HPDE6-E6E7 (cell line): ENCODE measurements around the gene POLD2.

ENCODE experiments used
- DNase-seq: peaks from one replicate; pipeline ENCODE4 v3.0.0; 2011; ENCODE audit warnings: missing footprints; ENCODE audit errors: extremely low spot score

Gene POLD2

GRCh38 chr7:44102846-44103565 is 20.3 kb downstream of the POLD2 start:
- no peak for DNase-seq

GRCh38 chr7:44101966-44102845 is 21.1 kb downstream of the POLD2 start:
- peak; percentile 55 for DNase-seq

GRCh38 chr7:44101303-44101965 is 21.9 kb downstream of the POLD2 start:
- no peak for DNase-seq

GRCh38 chr7:44100458-44101302 is 22.7 kb downstream of the POLD2 start:
- DNase-seq: no peak

GRCh38 chr7:44099669-44100068 is 23.7 kb downstream of the POLD2 start:
- no peak for DNase-seq

GRCh38 chr7:44098092-44099068 is 25.0 kb downstream of the POLD2 start:
- DNase-seq: no peak

GRCh38 chr7:44097064-44097932 is 26.1 kb downstream of the POLD2 start:
- DNase-seq: no peak

GRCh38 chr7:44096326-44096881 is 26.9 kb downstream of the POLD2 start:
- DNase-seq: no peak

- no peak for DNase-seq
These were observed 27.6 kb downstream of the POLD2 start for GRCh38 chr7:44095781-44096180.

- DNase-seq: no peak
These were observed 28.3 kb downstream of the POLD2 start for GRCh38 chr7:44094883-44095592.

- no peak for DNase-seq
These were observed 29.0 kb downstream of the POLD2 start for GRCh38 chr7:44094365-44094764.

- DNase-seq: no peak
These were observed 30.2 kb downstream of the POLD2 start for GRCh38 chr7:44093102-44093641.

- DNase-seq: no peak
These were observed 35.2 kb downstream of the POLD2 start for GRCh38 chr7:44087911-44088838.

- DNase-seq: no peak
These were observed 36.7 kb downstream of the POLD2 start for GRCh38 chr7:44086627-44087026.

GRCh38 chr7:44085546-44085945 is 37.8 kb downstream of the POLD2 start:
- no peak for DNase-seq

GRCh38 chr7:44084701-44085100 is 38.6 kb downstream of the POLD2 start:
- no peak for DNase-seq

- DNase-seq: no peak
These were observed 39.6 kb downstream of the POLD2 start for GRCh38 chr7:44083796-44084195.
